GM21825 (cell line): ENCODE results near the gene SERPINA3.

Experiments used
- ATAC-seq: cut with Tn5 transposase; IDR thresholded peaks from one replicate; pipeline ENCODE4 v1.9.1; 2021; ENCODE audit warnings: mild to moderate bottlenecking, moderate library complexity; ENCODE audit not compliant: unreplicated experiment

Gene SERPINA3

DNA sequence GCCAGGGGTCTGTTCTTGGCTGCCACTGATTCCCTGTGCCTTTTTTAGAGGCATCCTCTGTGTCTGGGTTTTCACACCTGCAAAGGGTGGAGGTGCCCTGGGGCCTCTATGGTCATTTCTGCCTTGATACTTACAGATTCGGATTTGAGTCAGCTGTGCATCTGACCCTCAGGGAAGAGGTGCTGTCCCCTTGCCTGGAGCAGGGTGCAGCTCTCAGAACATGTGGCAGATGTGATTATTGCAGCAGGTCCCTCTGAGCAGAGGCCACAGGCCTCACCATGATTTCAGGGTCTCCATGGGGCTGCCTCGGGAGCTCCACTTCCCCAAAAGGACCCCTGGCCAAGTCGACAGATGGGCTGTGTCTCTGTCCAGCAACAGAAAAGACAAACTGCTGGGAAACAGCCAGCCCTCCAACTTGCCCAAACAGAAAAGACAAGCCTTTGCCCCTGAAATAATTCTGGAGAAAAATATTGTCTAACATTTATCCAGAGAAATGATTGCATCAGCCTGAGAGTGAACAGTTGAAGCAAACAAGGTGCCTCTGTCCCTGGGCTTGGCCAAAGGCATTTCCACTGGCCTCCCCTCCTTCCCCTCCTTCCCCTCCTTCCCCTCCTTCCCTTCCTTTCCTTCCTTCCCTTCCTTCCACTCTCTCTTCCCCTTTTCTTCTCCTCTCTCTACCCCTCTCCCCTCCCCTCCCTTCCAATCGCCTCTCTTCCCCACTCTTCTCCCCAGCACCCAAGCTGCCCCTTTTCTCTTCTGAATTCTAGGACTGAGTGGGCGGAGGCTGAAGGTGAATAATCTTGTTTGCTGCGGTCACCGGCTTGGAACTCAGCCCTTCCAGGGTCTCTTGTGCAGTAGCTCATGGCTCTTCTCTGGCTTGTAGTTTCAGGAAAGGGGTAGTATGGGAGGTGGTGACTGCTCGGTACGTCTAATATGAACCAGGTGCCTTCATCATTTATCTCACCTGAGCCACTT is 676 bp downstream of the SERPINA3 start:
- ATAC-seq, result no peak

DNA sequence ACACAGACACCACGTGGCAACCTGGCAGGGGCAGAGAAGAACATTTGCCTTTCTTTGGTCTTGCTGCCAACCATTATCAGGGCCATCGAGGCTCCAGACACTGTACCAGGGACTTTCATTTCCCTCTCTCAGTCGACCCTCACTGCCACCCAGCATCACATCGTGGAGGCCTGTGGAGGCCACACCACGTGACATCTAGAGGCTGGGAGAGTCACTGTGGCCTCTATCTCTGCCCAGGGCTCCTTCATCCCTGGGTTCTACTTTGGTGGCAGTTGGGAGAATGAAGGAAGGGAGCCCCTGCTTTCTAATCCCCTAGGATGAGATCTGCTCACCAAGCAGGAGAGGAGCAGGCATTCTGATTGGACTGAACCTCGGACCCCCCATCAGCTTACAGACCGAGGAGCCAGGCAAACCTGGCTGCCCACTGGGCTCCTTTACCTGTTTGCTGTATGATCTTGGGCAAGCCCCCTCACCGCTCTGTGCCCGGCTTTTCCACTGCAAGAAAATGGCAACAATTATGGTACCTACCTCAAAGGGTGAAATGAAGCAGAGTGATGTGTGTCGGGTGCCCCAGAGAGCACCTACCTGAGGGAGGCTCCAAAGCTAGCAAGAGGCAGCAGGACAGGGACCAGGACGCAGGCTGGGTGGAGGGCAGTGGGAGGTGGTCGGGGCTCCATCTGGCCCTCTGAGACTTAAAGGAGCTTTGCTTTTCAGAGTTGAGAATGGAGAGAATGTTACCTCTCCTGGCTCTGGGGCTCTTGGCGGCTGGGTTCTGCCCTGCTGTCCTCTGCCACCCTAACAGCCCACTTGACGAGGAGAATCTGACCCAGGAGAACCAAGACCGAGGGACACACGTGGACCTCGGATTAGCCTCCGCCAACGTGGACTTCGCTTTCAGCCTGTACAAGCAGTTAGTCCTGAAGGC is 1.8 kb downstream of the SERPINA3 start:
- ATAC-seq, result no peak

DNA sequence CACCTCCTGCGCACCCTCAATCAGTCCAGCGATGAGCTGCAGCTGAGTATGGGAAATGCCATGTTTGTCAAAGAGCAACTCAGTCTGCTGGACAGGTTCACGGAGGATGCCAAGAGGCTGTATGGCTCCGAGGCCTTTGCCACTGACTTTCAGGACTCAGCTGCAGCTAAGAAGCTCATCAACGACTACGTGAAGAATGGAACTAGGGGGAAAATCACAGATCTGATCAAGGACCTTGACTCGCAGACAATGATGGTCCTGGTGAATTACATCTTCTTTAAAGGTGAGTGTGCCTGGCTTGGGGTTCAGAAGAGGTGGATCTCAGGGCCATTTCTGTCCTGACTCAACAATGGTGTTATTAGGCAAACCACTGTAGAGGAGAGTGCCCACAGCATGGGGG is 2.6 kb downstream of the SERPINA3 start:
- no peak for ATAC-seq

DNA sequence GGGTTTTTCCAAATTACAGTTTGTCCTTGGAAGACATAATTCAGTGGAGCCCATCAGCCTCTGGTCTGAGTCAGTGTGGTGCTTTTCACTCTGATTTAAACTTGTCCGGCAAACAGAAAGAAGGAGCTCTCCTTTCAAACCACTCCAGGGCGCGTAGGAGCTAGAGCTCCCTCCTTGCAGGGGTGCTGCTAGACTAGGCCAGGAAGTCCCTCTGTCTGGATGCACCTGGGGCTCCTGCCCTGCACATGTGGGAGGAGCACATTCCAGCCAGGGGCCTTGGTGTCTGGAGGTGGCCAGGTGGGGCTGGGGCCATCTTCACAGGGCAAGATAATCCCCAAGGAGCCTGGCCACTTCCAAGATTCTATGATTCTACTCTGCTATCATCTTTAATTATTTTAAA is 3.1 kb downstream of the SERPINA3 start:
- no peak for ATAC-seq

DNA sequence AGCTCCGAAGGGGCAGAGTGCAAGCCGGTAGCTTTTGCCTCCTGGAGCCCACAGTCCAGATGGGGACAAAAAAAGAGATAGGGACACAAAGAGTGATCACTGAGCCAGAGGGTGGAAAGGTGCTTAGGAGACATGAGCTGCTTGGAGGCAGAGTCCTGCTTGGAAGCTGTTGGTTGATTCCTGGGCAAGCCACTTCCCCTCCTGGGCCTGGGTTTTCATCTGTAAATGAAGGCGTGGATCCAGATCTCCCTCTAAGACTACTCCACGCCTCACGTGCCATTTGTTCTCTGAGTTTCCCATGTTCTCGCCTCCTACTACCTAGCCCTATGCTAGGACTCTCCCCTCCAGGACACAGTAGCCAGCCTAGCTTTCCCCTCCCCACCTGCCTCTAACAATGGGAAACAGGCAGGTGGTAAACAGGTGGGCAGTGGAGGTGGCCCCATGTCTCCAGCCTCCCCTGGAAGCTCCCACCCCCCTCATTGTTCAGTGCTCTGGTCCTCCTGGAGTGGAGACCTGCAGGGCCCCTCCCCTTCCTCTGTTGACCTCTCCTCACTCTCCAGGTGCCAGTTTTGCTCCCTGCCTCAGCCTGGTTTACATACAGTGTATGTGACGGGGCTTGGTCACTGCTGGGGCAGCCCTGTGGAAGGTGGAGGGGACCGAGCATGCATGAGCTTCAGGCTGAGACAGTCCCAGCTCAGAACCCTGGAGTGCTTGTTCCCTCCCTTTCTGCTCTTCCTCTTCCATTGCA is 3.8 kb downstream of the SERPINA3 start:
- ATAC-seq, result no peak

DNA sequence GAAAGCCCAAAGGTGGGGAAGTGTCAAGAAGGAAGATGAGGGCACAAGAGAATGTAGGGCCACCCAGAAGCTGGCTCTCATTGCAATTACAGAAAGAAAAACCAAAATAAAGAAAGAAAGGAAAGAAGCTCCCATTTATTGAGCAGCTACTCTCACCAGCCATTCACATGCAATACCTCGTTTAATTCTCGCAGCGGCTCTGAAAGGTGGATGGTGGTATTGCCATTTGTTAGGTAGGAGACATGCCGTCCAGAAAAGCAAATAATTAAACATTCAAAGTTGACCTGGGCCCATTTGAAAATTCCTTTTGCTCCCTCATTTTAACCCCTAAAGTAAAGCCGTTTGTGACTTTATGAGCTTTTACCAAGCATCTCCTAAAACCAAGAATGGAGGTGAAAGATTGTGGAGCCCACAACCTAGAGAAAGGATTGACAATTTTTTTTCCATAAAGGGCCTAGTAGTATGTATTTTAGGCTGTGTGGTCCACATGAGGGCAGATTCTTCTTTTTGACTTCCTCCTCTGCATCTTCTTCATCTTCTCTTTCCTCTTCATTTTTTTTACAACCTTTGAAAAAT is 5.3 kb downstream of the SERPINA3 start:
- ATAC-seq, result no peak

DNA sequence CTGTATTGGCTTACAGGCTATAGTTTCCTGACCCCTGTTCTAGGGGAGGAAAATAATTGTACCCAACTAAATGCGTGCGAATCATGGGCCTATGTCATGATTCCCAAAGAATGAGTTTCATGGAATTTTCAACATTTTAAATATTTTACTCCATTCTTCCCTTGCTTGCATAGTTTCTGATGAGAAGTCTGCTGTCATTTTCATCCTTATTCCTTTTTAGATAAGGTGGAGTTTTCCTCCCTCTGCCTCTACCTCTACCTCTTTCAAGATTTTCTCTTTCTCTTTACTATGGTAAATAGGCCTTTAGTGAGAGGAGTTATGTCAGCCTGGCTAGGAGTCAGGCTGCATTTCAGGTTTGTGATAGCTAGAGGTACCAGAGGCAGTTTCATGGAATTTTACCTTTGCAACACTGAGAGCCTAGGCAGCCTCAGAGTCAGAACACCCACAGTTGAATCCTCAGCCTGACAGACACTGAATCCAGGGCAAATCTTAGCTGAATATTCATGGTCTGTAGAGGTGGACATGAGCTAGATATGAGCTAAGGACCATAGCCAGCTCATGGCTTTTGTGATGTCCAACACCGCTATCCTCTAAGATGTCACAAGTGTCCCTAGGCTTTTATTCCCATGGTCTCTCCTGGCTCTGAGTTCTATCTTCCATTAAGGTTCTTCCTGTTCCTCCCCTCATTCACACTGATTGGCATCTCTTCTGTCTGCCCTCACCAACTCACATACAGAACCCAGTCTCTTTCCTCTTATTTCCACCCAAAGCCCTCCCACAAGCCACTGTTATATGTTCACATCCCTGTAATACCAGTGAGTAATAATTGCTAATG is 6.0 kb downstream of the SERPINA3 start:
- ATAC-seq, result no peak

DNA sequence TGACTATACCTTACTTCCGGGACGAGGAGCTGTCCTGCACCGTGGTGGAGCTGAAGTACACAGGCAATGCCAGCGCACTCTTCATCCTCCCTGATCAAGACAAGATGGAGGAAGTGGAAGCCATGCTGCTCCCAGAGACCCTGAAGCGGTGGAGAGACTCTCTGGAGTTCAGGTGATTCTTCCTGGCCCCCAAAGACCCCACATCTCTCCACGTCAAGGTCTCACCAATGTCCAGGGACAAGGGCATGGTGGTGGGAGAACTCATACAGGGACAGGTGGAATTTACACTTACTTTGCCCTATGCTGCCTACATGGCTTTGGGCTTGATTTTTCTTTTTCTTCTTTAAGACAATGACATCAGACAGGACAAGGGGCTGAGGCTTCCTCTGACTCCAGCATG is 7.1 kb downstream of the SERPINA3 start:
- no peak for ATAC-seq

DNA sequence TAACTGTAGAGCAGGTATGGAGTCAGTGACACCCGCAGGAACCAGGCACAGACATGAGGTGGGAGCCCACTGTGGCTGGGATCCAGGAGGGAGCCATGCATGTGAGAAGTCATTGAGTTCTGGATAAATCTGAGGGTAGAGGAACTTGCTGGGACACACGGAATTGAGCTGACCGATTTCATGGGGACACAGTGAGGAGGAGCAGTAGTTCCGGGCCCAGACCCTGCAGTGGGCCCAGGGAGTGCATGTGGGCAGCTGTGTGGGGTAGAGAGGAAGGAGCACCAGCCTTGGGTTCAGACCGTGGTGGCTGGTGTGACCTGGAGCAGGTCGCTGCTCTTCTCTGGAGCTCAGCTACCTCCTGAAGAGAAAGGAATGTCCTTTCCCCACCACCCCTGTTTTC is 8.4 kb downstream of the SERPINA3 start:
- ATAC-seq, result no peak

DNA sequence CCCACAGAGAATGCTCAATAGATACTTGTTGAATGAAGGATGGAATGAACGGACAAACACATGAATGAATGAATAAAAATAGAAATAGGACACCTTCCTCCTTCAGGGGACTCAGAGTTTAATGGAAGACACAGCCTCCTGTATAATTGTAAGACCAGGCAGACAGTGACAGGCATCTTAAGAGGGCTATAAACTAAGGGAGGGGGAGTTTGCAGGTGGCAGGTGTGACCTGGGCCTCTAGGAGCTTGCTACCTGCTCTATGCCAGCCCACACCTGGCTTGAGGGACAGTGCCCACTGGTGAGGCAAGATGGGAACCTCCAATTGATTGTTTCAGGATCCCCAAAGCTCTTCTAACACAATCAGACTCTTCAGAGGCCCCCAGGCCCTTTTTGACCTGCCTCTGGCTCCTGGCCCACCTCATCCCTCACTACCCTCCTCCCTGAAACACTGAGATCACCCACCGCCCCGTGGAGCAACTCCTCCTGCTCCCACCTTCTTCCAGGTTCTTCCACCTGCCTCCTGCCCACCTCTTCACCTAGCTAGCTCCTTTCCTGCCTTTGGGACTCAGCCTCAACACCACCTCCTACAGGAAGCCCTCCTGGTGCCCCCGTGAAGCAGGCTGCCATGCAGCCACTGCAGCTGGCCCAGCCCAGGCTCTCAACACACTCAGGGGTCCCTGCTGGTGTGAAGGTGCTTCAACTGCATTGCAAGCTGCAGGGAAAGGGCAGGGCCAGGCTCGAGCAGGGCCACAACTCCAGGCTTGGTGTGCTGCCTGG is 9.4 kb downstream of the SERPINA3 start:
- ATAC-seq, result no peak

DNA sequence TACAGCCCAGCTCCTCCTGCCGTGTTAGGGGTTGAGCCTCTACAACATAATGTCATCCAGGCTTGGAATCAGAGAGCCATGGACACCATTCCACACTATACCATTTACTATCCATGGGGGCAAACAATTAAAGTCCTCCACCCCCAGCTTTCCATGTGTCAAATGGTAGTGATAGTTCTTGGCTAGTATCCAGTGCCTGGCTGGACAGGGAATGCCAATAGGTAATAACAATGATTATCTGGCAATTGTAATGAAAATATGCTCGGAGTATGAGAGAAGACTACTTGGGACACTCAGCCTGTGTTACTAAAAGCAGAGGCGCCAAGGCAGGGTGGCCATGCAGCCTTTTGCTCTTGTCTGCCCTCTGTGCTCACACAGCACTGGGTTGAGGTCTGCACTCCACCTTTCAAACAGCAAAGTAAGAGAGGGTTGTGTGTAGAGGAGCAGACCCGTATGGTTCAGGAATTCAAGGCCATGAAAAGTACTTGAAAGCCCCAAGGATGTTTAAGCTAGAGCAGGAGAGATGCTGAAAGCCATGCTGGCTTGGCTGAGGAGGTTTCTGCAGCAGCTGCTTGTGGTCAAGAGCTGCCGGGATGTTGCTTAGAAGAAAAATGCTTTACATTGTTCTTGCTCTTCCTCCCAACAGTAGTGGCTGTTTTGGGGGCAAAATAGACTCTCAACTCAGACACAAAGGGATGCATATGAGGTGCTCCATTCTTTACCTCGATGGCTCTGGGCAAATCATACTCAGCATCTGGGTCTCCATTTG is 10.6 kb downstream of the SERPINA3 start:
- no peak for ATAC-seq

DNA sequence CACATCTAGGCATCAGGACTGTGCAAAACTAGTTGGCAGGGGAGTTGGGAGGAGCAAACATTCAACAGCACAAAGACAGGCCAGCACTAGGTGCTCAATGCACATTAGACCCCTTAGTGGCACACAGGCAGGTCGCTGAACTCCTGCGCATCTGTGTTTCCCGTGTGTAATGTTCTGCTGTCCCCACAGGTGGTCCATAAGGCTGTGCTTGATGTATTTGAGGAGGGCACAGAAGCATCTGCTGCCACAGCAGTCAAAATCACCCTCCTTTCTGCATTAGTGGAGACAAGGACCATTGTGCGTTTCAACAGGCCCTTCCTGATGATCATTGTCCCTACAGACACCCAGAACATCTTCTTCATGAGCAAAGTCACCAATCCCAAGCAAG is 11.2 kb downstream of the SERPINA3 start:
- ATAC-seq, result no peak

DNA sequence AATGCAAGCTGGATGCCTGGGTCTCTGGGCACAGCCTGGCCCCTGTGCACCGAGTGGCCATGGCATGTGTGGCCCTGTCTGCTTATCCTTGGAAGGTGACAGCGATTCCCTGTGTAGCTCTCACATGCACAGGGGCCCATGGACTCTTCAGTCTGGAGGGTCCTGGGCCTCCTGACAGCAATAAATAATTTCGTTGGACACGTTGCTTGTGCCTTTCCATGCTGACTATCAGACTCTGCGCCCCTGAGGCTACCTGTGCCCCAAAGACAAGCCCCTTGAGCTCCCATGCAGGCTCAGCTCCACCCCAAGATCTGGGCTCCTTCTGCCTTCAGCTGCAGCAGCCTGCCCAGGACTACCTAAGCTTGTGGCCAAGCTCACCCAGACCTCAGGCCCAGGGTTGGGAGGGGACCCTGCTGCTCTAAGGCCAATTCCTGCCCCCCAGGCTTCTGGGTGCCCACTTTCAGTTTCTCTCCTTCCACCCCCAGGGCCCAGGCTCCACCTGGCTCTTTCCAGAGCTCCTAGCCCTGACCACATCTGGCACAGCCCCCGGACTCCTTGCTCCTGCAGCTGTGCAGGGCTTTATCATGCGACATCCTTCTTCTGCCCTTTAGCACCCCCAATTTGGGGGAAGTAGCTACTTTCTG is 11.8 kb downstream of the SERPINA3 start:
- ATAC-seq, result no peak

DNA sequence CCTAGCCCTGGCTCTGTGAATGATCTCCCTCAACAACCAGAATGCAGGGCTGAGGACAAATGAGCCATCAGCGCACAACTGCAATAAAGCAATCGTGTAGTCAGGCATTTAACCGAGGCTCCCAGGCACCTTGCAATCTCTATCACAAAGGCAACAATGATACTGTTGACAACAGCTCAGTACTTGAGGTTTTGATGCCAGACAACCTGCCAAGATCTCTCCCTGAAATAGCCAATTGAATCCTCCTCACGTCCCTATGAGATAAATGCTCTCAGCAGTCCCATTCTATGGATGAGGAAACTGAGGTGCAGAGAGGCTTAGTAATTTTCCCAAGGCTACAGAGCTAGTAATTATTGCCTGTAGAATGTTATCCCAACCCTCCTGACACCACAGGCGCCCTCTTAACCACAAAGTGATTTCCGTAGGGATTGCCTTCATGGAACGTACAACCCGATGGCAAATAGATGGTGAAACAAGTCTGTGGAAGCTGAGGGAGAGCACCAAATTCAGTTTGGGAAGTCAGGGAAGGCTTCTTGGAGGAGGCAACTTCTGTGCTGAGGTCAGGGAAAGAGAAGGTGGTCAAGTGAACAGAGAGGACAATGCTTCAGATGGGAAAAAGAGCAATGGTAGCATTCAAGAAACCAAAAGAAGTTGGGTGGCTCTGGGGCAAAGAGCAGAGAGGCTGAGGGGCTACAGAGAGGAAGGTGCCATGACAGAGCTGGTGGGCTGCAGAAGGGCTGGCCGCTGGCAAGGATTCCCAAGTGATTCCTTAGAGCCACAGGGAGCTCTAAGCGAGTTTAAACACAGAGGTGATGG is 12.6 kb downstream of the SERPINA3 start:
- no peak for ATAC-seq

DNA sequence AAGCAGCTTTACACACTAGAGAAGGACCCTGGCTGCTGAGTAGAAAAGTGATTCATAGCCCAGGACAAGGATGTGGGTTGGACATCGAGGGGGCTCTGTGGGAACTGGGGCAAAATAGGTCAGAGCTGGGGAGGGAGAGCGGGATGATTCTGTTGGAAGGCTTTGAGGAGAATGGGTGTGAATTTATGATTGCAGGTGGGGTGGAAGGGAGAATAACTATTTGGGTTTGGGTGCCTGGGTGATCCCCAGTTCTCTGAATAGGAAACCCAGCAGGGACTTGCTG is 13.1 kb downstream of the SERPINA3 start:
- ATAC-seq, result no peak

DNA sequence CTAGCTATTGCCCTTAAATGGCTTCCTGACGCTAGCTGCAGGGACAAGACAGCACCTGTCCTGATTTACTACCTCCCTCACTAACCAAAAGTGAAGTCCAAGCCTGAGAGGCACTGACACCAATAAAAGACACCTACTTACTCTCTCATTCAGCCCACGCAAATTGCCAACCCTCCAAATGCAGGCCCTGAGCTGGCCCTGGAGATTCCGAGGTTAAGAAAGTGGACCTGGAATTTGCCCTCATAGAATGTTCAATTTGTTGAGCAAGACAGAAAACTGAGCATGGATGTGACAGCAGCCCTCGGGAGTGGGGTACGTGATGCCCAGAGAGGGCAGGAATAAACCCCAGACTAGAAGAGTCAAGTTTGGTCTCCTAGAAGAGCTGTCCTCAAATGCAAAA is 16.4 kb downstream of the SERPINA3 start:
- no peak for ATAC-seq

DNA sequence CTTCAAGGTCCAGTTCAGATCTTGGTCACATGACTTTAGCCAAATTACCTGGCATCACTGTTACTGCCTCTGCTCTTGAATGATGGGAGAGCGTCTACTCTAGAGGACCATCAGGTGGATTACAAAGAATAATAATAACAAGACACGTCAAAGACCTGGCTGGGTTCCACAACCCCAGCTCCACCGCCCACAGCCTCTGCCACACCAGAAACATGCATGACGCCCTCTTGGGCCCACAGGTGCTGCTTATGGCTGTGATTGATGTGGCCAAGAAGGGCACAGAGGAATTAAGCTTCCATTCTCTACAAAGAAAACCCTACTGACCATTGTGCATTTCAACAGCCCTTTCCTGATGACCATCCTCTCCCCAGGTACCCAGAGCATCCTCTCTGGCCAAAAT is 18.2 kb downstream of the SERPINA3 start:
- no peak for ATAC-seq
